HG03457 (cell line): ENCODE data around the gene SSTR3.
"Not testable (repeated sequence)": the region's sequence is repeated elsewhere in the genome, so short reads cannot be mapped to it uniquely, and the experiment has no call there.

Experiments used
- ATAC-seq: cut with Tn5 transposase; IDR thresholded peaks from one replicate; pipeline ENCODE4 v1.9.1; 2021; ENCODE audit warnings: moderate number of reproducible peaks; ENCODE audit not compliant: unreplicated experiment

SSTR3 gene

DNA sequence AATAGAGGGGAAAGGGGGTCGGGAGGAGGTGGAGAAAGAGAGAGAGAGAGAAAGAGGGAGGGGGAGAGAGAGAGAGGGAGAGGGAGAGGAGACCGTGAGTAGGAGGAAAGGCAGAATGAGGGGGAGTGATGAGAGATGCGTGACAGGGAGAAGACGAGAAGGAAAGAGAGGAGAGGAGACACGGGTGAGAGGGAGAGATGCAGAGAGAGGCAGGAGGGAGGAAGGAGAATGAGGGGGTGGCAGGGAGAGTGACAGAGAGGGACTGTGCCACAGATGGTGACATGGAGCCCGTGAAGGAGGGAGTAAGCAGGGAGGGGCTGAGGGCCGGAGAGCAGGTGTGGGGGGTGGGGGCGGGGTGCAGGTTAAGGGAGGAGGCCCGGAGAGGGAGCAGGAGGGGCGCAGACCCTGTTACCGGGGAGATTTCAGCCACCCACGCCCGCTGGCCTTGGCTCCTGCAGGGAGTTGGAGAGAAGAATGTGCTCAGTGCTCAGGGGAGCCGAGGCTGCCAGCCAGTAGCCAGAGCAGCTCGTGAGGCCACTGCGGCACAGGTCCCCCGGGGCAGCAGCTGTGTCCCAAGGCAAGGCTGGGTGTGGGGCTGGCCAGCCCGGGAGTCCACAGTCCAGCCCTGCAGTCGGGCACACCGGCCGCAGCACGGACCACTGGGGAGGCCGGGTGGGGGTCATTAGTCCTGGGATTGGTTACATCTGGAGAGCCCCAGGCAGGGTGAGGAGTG is at the start of gene SSTR3:
Gene SSTR3, minus strand, starts transcription at position 304 of the 733 bp plus-strand sequence. CDS start 4,674 bp downstream, outside the sequence.
- ATAC-seq: no peak

DNA sequence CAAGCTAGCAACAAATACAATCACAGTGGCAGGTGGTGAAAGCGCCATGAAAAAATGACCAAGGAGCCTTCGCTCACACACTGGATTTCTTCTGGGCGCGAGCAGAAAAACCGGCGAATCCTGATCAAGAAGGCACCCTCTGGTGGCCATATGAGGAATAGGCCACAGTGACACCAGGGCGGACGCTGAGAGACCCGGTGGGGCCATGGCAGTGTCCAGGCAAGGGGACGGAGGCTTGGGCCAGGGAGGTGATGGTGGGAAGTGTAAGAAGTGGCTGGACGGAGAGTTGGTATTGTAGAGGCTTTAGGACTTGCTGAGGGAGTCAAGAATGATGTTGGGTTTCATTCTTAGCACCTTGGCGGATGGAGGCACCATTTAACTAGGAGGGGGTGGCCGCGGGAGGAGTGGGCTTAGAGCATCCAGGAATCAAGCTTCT is 48.6 kb upstream of the SSTR3 start:
- ATAC-seq: no peak

DNA sequence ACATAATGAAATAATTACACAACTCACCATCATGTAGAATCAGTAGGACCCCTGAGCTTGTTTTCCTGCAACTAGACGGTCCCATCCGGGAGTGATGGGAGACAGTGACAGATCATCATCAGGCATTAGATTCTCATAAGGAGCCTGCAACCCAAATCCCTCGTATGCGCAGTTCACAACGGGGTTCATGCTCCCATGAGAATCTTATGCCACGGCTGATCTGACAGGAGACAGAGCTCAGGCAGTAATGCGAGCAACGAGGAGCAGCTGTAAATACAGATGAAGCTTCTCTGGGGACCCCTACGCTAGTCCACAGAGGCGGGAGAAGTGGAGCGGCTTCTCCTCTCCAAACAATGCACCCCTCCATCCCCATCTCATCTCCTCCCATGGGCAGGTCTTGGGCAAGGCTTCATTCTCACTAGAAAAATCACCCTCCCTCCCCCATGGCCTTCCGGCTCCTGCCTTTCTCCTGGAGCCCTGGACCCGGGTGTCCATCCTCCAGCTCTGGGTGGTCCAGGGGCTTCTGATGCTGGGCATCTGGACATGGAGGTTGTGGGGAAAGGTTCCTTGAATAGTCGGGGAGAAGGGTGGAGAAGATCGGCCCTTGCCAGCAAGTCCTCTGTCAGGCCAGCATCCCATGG is 48.0 kb upstream of the SSTR3 start:
- no peak for ATAC-seq

DNA sequence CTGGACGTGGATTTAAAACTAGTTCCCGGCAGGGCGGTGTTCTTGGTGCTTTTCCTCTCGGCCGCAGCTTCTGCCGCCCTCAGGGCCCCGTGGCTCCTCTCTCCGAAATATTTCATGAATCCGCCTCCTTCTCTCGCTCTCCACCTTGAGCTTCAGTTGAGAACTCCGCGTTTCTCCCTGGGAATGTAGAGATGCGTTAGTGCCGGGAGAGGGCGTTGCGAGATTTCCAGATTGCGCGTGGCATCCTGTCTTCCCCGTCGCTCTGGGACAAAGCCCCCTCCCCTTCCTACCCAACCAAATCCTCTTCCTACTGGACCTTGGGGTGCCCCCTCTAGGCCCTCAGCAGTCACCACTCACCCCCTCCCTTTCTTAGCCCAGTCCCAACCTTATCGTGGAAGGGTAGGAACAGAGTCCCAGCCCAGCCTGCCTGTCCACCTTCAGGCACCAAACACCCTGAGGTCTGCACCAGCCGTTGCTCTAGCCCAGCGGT is 47.3 kb upstream of the SSTR3 start:
- ATAC-seq: no peak

DNA sequence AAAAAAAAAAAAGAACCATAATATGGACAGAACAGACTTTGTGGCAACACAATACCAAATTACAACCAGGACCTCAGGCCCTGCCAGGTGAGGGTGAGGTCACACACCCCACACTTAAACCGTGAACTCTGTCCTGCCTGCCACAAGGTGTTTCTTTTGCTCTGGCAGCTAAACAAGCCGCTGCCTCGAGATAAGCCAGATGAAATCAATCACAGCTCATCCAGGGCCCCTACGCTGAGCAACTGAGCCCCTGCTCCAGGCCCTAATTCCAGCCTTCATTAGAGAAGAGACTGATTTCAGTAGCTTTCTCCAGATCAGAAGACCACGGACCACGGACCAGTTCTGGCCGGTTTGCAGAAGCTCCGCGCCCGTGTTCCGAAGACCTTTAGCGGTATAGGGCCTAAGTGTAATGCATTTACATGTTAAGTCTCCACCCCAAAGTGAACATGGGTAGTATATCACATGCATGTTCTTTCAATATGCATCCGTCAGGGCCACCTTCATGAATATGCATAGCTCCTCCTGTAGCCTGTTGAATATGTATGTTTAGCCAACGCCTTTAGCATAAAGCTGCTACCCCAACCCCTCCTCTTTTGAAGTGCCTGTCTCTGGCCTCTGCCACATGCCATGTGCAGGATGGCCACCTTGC is 46.6 kb upstream of the SSTR3 start:
- no peak for ATAC-seq

DNA sequence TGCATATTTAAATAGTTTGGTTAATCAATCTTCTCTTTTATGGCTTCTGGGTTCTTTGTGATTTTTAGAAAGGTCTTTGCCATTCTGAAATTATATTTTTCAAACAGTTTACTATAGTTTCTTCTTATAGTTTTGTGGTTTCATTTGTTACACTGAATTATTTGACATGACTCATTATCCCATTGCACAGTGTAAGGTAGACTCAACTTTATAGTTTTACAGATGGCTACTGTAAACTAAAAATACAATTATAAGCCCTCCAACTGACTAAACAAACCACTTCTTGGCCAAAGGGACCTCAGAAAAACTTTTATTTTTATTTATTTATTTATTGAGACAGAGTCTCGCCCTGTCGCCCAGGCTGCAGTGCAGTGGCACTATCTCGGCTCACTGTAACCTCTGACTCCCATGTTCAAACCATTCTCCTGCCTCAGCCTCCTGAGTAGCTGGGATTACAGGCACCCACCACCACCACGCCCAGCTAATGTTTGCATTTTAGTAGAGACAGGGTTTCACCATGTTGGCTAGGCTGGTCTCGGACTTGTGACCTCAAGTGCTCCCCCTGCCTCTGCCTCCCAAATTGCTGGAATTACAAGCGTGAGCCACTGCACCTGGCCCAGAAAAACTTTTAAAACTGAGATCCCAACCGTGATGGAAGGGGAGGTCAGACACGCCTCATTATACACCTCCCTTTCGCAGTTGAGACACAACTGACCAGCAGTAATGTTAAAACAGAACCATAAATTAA is 45.9 kb upstream of the SSTR3 start:
- no peak for ATAC-seq

DNA sequence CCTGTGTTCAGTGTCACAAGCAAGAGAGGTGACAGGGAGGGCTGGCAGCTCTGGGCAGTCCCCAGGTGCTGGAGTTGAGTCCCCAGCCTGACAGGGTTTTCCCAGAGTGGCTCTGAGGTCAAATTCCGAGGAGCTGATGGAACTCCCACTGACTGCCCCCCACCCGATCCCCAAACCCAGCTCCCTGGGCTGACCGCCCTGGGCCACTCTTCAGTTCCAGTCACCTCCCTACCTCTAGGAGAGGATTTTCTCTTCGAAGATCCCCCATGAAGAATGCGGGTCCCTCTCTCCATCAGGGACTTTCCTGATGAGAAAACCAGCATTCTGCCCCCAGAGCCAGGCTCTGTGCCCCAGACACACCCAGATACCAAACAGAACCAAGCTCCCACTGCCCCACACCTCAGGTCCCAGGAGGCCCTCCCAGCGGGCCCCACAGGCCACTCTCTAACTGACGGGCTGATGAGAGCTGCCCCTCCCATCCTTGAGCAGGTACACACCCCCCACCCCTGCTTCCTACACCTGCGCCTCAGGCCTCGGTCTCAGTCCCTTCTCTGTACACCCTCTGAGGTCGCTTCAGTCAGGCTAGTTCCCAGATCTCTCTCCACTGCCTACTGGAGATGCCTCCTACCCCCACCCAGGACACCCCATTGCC is 43.9 kb upstream of the SSTR3 start:
- no peak for ATAC-seq

DNA sequence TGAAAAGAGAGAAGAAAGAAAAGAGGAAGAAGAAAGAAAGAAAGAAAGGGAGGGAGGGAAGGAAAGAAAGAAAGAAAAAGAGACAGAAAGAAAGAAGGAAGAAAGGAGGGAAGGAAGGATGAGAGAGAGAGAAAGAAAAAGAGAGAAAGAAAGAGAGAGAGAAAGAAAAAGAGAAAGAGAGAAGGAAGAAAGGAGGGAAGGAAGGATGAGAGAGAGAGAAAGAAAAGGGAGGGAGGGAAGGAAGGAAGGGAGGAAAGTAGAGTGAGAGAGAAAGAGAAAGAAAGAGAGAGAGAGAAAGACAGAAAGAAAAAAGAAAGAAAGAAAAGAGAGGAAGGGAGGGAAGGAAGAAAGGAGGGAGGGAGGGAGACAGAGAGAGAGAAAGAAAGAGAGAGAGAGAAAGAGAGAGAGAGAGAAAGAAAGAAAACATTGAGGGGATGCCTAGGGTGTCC is 43.3 kb upstream of the SSTR3 start:
- ATAC-seq: no peak

DNA sequence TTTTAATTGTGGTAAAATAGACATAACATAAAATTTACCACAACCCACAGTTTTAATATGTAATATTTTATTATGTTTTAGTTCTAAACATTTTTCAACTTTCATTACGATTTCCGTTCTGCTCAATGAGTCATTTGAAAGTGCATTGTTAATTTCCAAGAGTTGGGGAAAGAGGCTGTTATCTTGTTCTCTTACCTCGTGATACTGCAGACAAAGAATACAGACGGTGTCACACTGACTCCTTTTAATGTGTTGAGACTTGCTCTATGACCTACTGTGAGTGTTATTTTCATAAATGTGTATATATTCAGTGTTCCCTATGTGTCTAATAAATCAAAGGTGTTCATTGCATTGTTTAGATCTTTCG is 42.6 kb upstream of the SSTR3 start:
- ATAC-seq: no peak

DNA sequence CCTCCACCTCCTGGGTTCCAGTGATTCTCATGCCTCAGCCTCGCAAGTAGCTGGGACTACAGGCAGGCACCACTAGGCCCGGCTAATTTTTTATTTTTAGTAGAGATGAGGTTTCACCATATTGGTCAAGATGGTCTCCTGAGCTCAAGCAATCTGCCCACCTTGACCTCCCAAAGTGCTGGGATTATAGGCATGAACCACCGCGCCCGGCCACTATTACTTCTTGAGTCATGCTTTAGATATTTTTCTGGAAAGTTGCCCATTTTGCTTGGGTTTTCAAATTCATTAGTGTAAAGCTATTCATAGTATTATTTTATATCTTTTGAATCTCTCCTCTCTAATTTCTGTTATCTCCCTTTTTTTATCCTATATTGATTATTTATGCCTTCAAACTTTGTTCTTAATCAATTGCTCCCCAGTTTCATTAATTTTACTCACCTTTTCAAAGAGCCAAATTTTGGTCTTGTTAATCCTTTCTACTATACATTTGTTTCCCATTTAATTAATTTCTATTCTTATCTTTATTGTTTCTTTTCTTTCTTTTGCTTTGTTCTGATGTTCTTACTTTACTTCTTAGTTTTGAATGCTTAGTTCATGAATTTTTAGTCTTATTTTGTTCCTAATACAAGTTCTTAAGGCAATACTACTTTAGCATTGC is 42.1 kb upstream of the SSTR3 start:
- ATAC-seq: no peak

DNA sequence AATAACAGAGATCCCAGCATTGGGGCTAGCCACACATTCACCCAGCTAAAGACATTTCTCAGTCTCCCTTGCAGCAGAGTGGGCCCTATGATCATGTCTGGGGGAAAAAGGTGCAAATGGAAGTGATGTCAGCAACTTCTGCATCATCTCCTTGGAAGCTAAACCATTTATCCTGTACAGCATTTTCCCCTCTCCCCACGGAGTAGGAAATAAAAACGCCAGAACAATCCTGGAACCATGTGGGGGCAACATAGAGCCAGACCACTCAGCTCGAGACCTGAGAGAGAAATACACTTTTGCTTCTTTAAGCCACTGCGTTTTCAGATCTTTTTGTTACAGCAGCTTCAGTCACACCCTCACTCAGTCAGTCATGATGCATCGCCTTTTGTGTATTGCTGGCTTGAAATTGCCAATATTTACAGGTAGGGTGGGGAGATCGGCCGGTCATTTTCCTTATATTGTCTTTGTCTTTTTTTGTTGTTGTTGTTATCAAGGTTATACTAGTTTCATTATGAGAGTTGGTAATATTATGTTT is 40.9 kb upstream of the SSTR3 start:
- no peak for ATAC-seq

DNA sequence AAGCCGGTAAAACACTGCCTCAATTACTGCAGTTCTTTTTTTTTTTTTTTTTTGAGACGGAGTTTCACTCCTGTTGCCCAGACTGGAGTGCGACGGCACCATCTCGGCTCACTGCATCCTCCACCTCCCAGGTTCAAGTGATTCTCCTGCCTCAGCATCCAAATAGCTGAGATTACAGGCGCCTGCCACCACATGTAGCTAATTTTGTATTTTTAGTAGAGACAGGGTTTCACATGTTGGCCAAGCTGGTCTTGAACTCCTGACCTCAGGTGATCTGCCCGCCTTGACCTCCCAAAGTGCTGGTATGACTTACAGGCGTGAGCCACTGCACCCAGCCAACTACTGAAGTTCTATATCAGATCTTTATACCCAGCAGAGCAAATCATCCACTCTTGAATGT is 39.6 kb upstream of the SSTR3 start:
- not testable (repeated sequence) for ATAC-seq

DNA sequence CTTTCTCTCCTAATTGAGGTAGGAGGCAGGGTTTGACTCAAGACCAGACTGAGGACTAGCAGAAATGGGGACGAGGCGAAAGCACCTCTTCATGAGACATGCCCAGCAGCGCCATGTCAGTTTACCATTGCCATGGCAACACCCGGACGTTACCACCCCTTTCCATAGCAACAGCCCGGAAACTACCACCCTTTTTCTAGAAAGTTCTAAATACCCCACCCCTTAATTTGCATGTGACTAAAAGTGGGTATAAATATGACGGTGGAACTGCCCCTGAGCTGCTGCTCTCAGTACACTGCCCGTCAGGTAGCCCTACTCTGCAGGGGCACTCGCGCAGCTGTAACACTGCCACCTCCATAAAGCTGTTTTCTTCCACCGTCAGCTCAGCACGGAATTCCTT is 37.7 kb upstream of the SSTR3 start:
- no peak for ATAC-seq

DNA sequence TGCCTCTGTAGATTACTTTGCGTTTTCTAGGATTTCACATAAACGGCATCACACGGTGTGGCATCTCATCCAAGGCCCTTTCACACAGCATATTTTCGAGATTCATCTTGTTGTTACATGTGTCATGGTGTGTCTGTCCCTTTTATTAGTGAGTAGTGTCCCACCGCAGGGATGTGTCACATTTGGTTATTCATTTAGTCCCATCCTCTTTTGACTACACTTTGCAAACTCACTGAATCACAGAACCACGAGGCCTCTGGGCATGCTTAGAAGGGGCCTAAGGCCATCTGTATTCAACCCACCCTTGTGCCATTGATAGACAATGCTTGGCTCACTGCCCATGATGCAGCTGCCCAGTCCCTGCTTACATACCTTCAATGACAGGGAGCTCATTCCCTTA is 36.0 kb upstream of the SSTR3 start:
- ATAC-seq: no peak

DNA sequence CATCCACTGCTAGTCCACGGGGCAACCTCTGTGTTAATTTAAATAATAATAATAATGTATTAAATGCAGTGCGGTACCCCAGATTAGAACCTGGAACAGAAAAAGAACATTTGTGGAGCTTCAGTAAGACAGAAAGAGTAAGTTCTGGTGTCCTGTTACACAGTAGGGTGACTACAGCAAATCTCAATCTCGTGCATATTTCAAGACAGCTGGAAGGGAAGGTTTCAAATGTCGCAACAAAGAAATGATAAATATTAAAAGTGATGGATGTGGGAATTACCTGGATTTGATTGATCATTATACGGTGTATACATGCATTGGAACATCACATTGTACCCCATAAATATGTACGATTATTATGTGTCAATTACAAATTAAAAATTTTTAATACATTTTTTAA is 33.5 kb upstream of the SSTR3 start:
- no peak for ATAC-seq

DNA sequence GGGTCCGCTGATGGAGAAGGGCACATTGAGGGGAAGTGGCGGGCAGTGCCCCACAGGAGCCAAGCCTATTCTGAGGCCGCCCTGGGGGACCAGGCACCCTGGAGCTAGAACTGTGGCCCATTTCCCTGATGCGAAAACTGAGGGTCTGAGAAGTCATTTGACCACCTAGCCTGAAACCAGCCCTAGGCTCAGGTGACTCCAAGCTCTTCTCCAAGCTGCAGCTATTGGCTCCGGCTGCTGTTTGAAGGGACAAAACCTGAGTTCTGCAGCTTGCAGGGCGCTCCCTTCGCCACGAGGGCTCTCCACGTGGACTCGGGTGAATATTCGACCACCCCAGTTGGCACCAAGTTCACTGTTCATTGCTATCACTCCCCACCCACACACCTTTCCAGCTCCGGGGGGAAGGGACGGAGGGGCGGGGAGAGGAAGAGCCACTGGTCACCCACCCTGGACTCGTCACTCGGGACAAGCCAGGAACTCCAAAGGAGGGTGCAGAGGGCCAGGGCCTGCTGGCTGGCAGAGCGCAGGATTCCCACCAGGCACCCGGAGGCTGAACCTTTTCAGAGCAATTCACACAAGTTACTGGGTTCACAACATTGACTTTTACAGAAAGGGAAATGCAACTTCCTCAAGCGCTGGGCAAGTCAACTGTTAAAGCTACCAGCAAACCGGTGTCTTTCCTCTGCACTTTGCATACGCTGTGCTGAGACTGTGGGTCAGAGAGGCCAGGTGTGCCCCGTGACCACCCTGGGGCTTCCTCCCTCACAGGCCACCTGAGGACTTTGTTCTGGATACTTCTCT is 32.8 kb upstream of the SSTR3 start:
- no peak for ATAC-seq

DNA sequence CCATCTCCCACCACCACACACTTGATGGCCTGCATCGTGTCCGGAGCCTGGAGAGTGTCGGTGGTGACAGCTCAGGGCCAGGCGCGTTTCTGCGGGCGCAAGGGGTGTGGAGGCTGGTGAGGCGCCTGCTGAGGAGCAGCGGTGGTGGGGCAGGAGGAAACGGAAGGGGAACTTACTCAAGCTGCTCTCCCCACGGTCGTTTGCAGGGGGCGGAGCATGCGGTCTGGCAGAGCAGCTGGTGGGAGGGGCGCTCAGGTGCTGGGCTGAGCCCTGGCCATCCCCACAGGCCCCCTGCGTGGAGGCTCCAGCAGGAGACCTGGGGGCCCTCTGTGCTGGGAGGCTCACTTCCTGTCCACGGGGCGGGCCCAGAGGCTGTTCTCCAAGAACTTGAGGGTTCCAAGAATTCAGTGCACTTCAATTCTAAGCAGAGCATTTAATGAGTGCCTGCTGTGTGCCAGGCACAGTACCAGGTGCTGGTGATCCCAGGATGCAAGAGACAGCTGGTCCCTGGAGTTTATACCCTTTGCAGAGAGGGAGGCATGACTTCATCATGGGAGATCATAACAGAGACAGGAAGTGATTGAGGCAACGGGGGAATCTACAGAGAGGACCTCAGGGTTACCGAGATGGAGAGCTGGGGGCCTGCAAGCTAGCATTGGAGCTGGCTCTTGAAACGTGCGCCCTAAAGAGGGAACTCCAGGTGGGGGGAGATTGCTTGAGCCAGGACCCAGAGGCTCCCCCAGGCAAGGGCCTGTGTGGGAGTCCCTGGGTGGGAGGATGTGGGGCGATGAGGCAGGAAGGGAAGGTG is 32.0 kb upstream of the SSTR3 start, which contains the start of gene RAC2:
Gene RAC2, minus strand, starts transcription at position 156 of the 808 bp plus-strand sequence. Its CDS starts 121 bp downstream, at position 35.
- ATAC-seq: no peak
